Neural crest cell (in vitro differentiated cells): ENCODE measurements around the gene CELF4. TPM values are rescaled to one million over a fixed set of nuclear protein-coding genes. Genes with fewer than 3 reads are reported as not detected.

Source experiments
- DNase-seq: peaks from one replicate; pipeline ENCODE4 v3.0.0; 2021; ENCODE audit warnings: low read depth, mixed read lengths, low spot score
- H3K27ac Mint-ChIP-seq: one replicate; pipeline ENCODE4 v1.8.0; 2021; ENCODE audit warnings: mild to moderate bottlenecking, mixed read lengths; ENCODE audit not compliant: unreplicated experiment
- H3K27me3 Mint-ChIP-seq: 2 replicates; pipeline ENCODE4 v1.8.0; 2021; ENCODE audit warnings: low read depth, mild to moderate bottlenecking, mixed read lengths
- H3K36me3 Mint-ChIP-seq: 2 replicates; pipeline ENCODE4 v1.8.0; 2021; ENCODE audit warnings: low read depth, mild to moderate bottlenecking, mixed read lengths
- H3K4me1 Mint-ChIP-seq: 2 replicates; pipeline ENCODE4 v1.8.0; 2021; ENCODE audit warnings: mixed read lengths
- H3K4me3 Mint-ChIP-seq: one replicate; pipeline ENCODE4 v1.8.0; 2021; ENCODE audit warnings: mild to moderate bottlenecking, mixed read lengths
- H3K9me3 Mint-ChIP-seq: 2 replicates; pipeline ENCODE4 v1.8.0; 2021; ENCODE audit warnings: mixed read lengths
- total RNA-seq: library from RNA; stranded (reverse); gene quantifications from 2 replicates; pipeline ENCODE4 v1.2.1, GENCODE V29; 2021
- TF ChIP-seq, protein P1 (sequence below): fragments of 200-600 bp; sonication (generic); conservative IDR thresholded peaks from 2 replicates; pipeline ENCODE4 v1.5.0; 2021; ENCODE audit warnings: antibody characterized with exemption, mild to moderate bottlenecking

Gene CELF4
- total RNA-seq, 1 donor from 2014 or later, result 1.9 TPM

DNA sequence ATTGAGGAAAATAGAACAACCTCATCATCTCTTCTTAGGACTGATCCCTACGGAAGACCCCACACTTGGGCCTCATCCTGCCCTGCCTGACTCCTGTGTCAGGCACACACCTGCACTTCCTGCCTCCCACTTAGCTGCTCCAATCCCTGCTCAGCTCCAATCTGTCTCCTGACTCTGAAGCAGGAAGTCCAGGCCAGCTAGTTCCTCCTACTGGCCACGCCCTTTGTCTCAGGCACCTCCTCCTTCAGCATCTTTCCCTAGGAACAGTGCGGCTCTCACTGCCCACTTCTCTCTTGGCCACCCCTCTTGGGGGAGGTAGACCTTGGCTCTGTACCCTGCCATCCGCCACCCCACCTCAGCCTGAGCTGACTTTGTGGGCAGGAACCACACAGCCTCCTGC is 135.8 kb downstream of the CELF4 start:
- TF ChIP-seq, protein P1, sequence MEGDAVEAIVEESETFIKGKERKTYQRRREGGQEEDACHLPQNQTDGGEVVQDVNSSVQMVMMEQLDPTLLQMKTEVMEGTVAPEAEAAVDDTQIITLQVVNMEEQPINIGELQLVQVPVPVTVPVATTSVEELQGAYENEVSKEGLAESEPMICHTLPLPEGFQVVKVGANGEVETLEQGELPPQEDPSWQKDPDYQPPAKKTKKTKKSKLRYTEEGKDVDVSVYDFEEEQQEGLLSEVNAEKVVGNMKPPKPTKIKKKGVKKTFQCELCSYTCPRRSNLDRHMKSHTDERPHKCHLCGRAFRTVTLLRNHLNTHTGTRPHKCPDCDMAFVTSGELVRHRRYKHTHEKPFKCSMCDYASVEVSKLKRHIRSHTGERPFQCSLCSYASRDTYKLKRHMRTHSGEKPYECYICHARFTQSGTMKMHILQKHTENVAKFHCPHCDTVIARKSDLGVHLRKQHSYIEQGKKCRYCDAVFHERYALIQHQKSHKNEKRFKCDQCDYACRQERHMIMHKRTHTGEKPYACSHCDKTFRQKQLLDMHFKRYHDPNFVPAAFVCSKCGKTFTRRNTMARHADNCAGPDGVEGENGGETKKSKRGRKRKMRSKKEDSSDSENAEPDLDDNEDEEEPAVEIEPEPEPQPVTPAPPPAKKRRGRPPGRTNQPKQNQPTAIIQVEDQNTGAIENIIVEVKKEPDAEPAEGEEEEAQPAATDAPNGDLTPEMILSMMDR, result no peak
- no peaks in the 10 kb centered on the region for H3K27me3 Mint-ChIP-seq
- no peaks in the 10 kb centered on the region for H3K9me3 Mint-ChIP-seq
- no peaks in the 10 kb centered on the region for H3K36me3 Mint-ChIP-seq
- H3K4me1 Mint-ChIP-seq, result peaks cover 7% of the 10 kb centered on the region
- no peak for DNase-seq
- H3K4me3 Mint-ChIP-seq, result no peak overlapping the region
- H3K27ac Mint-ChIP-seq, result no peak overlapping the region

- Mint-ChIP-seq H3K27ac (no peak overlapping the region), H3K9me3 (no peaks in the 10 kb centered on the region), H3K27me3 (no peaks in the 10 kb centered on the region), H3K4me3 (no peak overlapping the region), H3K36me3 (no peaks in the 10 kb centered on the region), H3K4me1 (peaks cover 12% of the 10 kb centered on the region)
- TF ChIP-seq, protein P1, result no peak
- DNase-seq, result no peak
Observed at GRCh38 chr18:37428288-37428974, 137.2 kb downstream of the CELF4 start.

DNA sequence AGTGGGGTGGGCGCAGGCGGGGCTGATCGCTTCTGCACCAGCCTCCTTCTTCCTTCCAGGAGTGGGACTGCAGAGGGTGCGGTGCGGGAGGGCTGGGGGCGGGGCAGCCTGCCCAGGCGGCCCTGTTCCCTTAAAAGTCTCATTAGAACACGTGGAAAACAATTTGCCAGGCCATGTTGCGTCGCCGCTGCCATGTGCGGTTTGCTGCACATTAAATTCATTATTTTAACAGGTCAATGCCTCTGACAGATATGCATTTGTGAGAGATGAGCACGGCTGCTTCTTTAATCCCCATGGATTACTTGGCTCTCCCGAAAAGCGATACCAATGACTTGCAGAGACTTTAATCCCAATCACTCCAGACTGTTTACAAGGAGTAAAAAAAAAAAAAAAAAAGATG is 139.0 kb downstream of the CELF4 start:
- Mint-ChIP-seq H3K36me3 (no peaks in the 10 kb centered on the region), H3K27ac (no peak overlapping the region), H3K4me3 (no peak overlapping the region), H3K4me1 (peaks cover 31% of the 10 kb centered on the region), H3K9me3 (no peaks in the 10 kb centered on the region), H3K27me3 (no peaks in the 10 kb centered on the region)
- no peak for DNase-seq
- TF ChIP-seq, protein P1, result no peak

GRCh38 chr18:37425222-37425621 is 140.4 kb downstream of the CELF4 start:
- Mint-ChIP-seq H3K36me3 (no peaks in the 10 kb centered on the region), H3K27ac (no peak overlapping the region), H3K4me3 (no peak overlapping the region), H3K4me1 (peaks cover 34% of the 10 kb centered on the region), H3K27me3 (no peaks in the 10 kb centered on the region), H3K9me3 (no peaks in the 10 kb centered on the region)
- no peak for DNase-seq
- TF ChIP-seq, protein P1, result no peak

DNA sequence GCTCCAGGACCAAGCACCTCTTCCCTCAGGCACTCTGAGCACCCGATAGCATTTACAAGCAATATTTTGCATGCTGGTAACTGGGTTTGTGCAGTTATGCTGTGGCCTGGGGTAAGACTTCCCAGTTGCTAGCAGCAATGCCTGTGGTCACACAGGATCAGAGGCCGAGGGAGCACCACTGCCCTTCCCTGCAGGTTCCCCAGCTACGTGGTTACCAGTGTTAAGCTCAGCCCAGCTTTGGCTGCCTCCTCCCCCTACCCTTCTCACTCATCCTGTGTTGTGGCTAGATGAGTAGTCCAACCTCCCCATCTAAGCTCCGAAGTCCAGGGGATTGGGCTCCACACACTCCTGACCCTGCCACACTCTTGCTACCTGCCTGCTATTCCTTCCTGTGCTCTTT is 141.1 kb downstream of the CELF4 start:
- DNase-seq, result no peak
- peaks cover 34% of the 10 kb centered on the region for H3K4me1 Mint-ChIP-seq
- peak overlapping the region; percentile 70 for H3K27ac Mint-ChIP-seq
- H3K9me3 Mint-ChIP-seq, result no peaks in the 10 kb centered on the region
- H3K27me3 Mint-ChIP-seq, result no peaks in the 10 kb centered on the region
- H3K4me3 Mint-ChIP-seq, result no peak overlapping the region
- no peaks in the 10 kb centered on the region for H3K36me3 Mint-ChIP-seq
- TF ChIP-seq, protein P1, result no peak
